ENCODE measurements around the gene C22orf15. TPM values are rescaled to one million over a fixed set of nuclear protein-coding genes. Genes with fewer than 3 reads are reported as not detected.

C22orf15 gene
- total RNA-seq, 1 donor from 2014 or later, result not detected

- Histone ChIP-seq H3K27me3 (ENCODE audit: control insufficient read depth, insufficient read depth, low read length) (no peaks in the 10 kb centered on the region), H3K36me3 (ENCODE audit: control insufficient read depth, insufficient read depth, low read length) (no peaks in the 10 kb centered on the region), H3K4me3 (ENCODE audit: low read depth, low read length) (no peak overlapping the region)
- peak; percentile 52 for FAIRE-seq
- DNase-seq (ENCODE audit: low read depth), result no peak
- TF ChIP-seq CTCF (IDR thresholded peaks at IDR 0.05; ENCODE audit: insufficient read depth, low read length, severe bottlenecking), result no peak
These were observed 2.4 kb downstream of the C22orf15 start for GRCh38 chr22:23764899-23765881.

- Histone ChIP-seq H3K27me3 (ENCODE audit: control insufficient read depth, insufficient read depth, low read length) (no peaks in the 10 kb centered on the region), H3K36me3 (ENCODE audit: control insufficient read depth, insufficient read depth, low read length) (no peaks in the 10 kb centered on the region), H3K4me3 (ENCODE audit: low read depth, low read length) (peak overlapping the region; percentile 83)
- no peak for TF ChIP-seq CTCF (IDR thresholded peaks at IDR 0.05; ENCODE audit: insufficient read depth, low read length, severe bottlenecking)
- FAIRE-seq, result no peak
- no peak for DNase-seq (ENCODE audit: low read depth)
These were observed 4.5 kb downstream of the C22orf15 start for GRCh38 chr22:23767303-23767672.

- peak; percentile 83 for TF ChIP-seq CTCF (IDR thresholded peaks at IDR 0.05; ENCODE audit: insufficient read depth, low read length, severe bottlenecking)
- DNase-seq (ENCODE audit: low read depth), result peak; percentile 19
- Histone ChIP-seq H3K27me3 (ENCODE audit: control insufficient read depth, insufficient read depth, low read length) (no peaks in the 10 kb centered on the region), H3K4me3 (ENCODE audit: low read depth, low read length) (peak within 1 kb of the TSS; percentile 83), H3K36me3 (ENCODE audit: control insufficient read depth, insufficient read depth, low read length) (no peaks in the 10 kb centered on the region)
- no peak for FAIRE-seq
These were observed 5.1 kb downstream of the C22orf15 start, which contains the start of gene CHCHD10 for GRCh38 chr22:23767673-23768548. TSS of gene CHCHD10 (minus strand) at chr22:23767972. CDS start at chr22:23767874, 98 bp downstream.

- TF ChIP-seq CTCF (IDR thresholded peaks at IDR 0.05; ENCODE audit: insufficient read depth, low read length, severe bottlenecking), result no peak
- no peak for DNase-seq (ENCODE audit: low read depth)
- Histone ChIP-seq H3K4me3 (ENCODE audit: low read depth, low read length) (no peak overlapping the region), H3K27me3 (ENCODE audit: control insufficient read depth, insufficient read depth, low read length) (peaks cover 7% of the 10 kb centered on the region), H3K36me3 (ENCODE audit: control insufficient read depth, insufficient read depth, low read length) (no peaks in the 10 kb centered on the region)
- FAIRE-seq, result no peak
These were observed 6.7 kb downstream of the C22orf15 start for GRCh38 chr22:23769321-23769965.

- DNase-seq (ENCODE audit: low read depth), result no peak
- FAIRE-seq, result no peak
- Histone ChIP-seq H3K36me3 (ENCODE audit: control insufficient read depth, insufficient read depth, low read length) (no peaks in the 10 kb centered on the region), H3K27me3 (ENCODE audit: control insufficient read depth, insufficient read depth, low read length) (peaks cover 9% of the 10 kb centered on the region), H3K4me3 (ENCODE audit: low read depth, low read length) (peak overlapping the region; percentile 21)
- TF ChIP-seq CTCF (IDR thresholded peaks at IDR 0.05; ENCODE audit: insufficient read depth, low read length, severe bottlenecking), result no peak
These were observed 9.5 kb downstream of the C22orf15 start for GRCh38 chr22:23772315-23772648.

Data from bronchial epithelial cell (primary cell).